Hepatocyte (in vitro differentiated cells): Measurements from ENCODE around the gene SSBP2.

Experiments used
- EZH2 ChIP-seq: fragments of 200-600 bp; sonication (generic); IDR thresholded peaks from 2 replicates; pipeline ENCODE4 v1.6.1; 2016; ENCODE audit warnings: antibody characterized with exemption, mild to moderate bottlenecking, borderline replicate concordance
- EZH2phosphoT487 ChIP-seq: fragments of 200-600 bp; sonication (generic); IDR thresholded peaks from one replicate; pipeline ENCODE4 v1.6.1; 2018; ENCODE audit warnings: antibody characterized with exemption, mild to moderate bottlenecking, low read depth, moderate library complexity; ENCODE audit not compliant: unreplicated experiment, severe bottlenecking
- TF ChIP-seq, protein P1 (sequence below): fragments of 200-600 bp; sonication (generic); IDR thresholded peaks from 2 replicates; pipeline ENCODE4 v1.5.1; 2016; ENCODE audit warnings: antibody characterized with exemption, mild to moderate bottlenecking; ENCODE audit not compliant: poor library complexity

DNA sequence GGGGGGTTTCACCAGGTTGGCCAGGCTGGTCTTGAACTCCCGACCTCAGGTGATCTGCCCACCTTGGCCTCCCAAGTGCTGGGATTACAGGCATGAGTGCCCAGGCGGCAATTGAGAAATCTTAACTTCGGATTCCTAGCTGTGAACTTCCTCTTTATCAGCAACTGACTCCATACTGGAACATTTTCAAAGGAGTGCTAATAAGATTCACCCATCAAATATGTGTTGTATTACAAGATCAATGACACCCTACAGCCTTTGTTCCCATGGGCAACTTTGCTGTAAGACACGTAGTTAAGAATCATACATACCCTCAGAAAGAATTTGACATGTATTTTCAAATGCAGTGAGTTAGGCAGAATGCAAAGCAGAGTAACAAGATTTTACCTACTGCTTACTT, 333.8 kb downstream of the SSBP2 start:
- TF ChIP-seq EZH2 (no peak), EZH2phosphoT487 (no peak)
- TF ChIP-seq, protein P1, sequence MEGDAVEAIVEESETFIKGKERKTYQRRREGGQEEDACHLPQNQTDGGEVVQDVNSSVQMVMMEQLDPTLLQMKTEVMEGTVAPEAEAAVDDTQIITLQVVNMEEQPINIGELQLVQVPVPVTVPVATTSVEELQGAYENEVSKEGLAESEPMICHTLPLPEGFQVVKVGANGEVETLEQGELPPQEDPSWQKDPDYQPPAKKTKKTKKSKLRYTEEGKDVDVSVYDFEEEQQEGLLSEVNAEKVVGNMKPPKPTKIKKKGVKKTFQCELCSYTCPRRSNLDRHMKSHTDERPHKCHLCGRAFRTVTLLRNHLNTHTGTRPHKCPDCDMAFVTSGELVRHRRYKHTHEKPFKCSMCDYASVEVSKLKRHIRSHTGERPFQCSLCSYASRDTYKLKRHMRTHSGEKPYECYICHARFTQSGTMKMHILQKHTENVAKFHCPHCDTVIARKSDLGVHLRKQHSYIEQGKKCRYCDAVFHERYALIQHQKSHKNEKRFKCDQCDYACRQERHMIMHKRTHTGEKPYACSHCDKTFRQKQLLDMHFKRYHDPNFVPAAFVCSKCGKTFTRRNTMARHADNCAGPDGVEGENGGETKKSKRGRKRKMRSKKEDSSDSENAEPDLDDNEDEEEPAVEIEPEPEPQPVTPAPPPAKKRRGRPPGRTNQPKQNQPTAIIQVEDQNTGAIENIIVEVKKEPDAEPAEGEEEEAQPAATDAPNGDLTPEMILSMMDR, result no peak
